Fibroblast of skin of right quadriceps (primary cell): Measurements from ENCODE around the gene AQP9.

Experiments used
- DNase-seq: peaks from one replicate; pipeline ENCODE4 v3.0.0-alpha.2; 2013

AQP9 gene

GRCh38 chr15:58138106-58138505 lies at the start of gene AQP9:
TSS of gene AQP9 (plus strand) at chr15:58138381. CDS start at chr15:58138566, 185 bp downstream.
- DNase-seq = no peak

GRCh38 chr15:58095415-58095814 lies 42.8 kb upstream of the AQP9 start:
- DNase-seq = no peak

- no peak for DNase-seq
These were observed 41.6 kb upstream of the AQP9 start for GRCh38 chr15:58096529-58097084.

GRCh38 chr15:58103482-58103881 lies 34.7 kb upstream of the AQP9 start:
- no peak for DNase-seq

- DNase-seq = no peak
These were observed 30.1 kb upstream of the AQP9 start for GRCh38 chr15:58108117-58108516.

GRCh38 chr15:58109419-58109818 lies 28.8 kb upstream of the AQP9 start:
- no peak for DNase-seq

- DNase-seq = no peak
These were observed 27.0 kb upstream of the AQP9 start for GRCh38 chr15:58110999-58111717.

- no peak for DNase-seq
These were observed 26.5 kb upstream of the AQP9 start for GRCh38 chr15:58111718-58112104.

GRCh38 chr15:58113358-58113757 lies 24.8 kb upstream of the AQP9 start:
- peak; percentile 8 for DNase-seq

GRCh38 chr15:58114388-58114787 lies 23.8 kb upstream of the AQP9 start:
- DNase-seq = no peak

GRCh38 chr15:58114812-58115211 lies 23.4 kb upstream of the AQP9 start:
- no peak for DNase-seq

GRCh38 chr15:58115692-58116091 lies 22.5 kb upstream of the AQP9 start:
- no peak for DNase-seq

GRCh38 chr15:58117619-58118018 lies 20.6 kb upstream of the AQP9 start:
- no peak for DNase-seq

GRCh38 chr15:58118272-58118671 lies 19.9 kb upstream of the AQP9 start:
- DNase-seq = no peak

GRCh38 chr15:58119016-58119415 lies 19.2 kb upstream of the AQP9 start:
- no peak for DNase-seq

- no peak for DNase-seq
These were observed 13.6 kb upstream of the AQP9 start for GRCh38 chr15:58124585-58124984.

GRCh38 chr15:58125333-58125732 lies 12.8 kb upstream of the AQP9 start:
- DNase-seq = no peak

- DNase-seq = no peak
These were observed 3.3 kb upstream of the AQP9 start for GRCh38 chr15:58134886-58135285.

GRCh38 chr15:58135511-58136174 lies 2.5 kb upstream of the AQP9 start:
- DNase-seq = no peak

- DNase-seq = no peak
These were observed 1.4 kb upstream of the AQP9 start for GRCh38 chr15:58136731-58137130.

GRCh38 chr15:58137686-58138085 lies 495 bp upstream of the AQP9 start:
- no peak for DNase-seq

- DNase-seq = peak; percentile 41
These were observed 1.3 kb downstream of the AQP9 start for GRCh38 chr15:58139276-58139988.

GRCh38 chr15:58139989-58140522 lies 1.9 kb downstream of the AQP9 start:
- DNase-seq = no peak
